K562 (cell line): ENCODE results near the gene SLC4A2. TPM values are rescaled to one million over a fixed set of nuclear protein-coding genes. Genes with fewer than 3 reads are reported as not detected.
A peak's percentile ranks its signal among the peaks of the same experiment; 100 is the strongest.

Source experiments
- BHLHE40 ChIP-seq: IDR thresholded peaks from 2 replicates; pipeline ENCODE4 v1.6.1; 2011; ENCODE audit warnings: low read length, improper control_type of control experiment
- DMBX1 ChIP-seq: fragments of 250-450 bp; sonication (Bioruptor Pico); IDR thresholded peaks from 2 replicates; pipeline ENCODE4 v1.8.0; 2022; ENCODE audit warnings: inconsistent platforms, mild to moderate bottlenecking, moderate library complexity, borderline replicate concordance
- HDAC3 ChIP-seq: fragments of 450-650 bp; IDR thresholded peaks from 2 replicates; pipeline ENCODE4 v1.6.1; 2018; ENCODE audit warnings: borderline replicate concordance, mild to moderate bottlenecking, moderate library complexity; ENCODE audit not compliant: partially characterized antibody
- JUN ChIP-seq, 2 experiments: sonication (generic) in 1 of 2; formaldehyde crosslinking in 1 of 2; IDR thresholded peaks; 2 replicates each; pipeline versions ENCODE4 v1.6.1 to v1.8.0; 2012 to 2022; ENCODE audit warnings: borderline replicate concordance in 2 of 2, mild to moderate bottlenecking in 2 of 2, improper control_type of control experiment in 1 of 2, low read depth in 1 of 2, low read length in 1 of 2, missing genetic modification reagents in 1 of 2
- KLF16 ChIP-seq: IDR thresholded peaks from 2 replicates; pipeline ENCODE4 v1.6.1; 2016; ENCODE audit warnings: antibody characterized with exemption
- MYC ChIP-seq, 2 experiments: fragments of 250-450 bp in 1 of 2; sonication (Bioruptor Pico) in 1 of 2; IDR thresholded peaks; 2 replicates each; pipeline versions ENCODE4 v1.5.1 to v1.6.1; 2012 to 2021; ENCODE audit warnings: low read depth in 2 of 2, borderline replicate concordance in 1 of 2, improper control_type of control experiment in 1 of 2, low read length in 1 of 2, mild to moderate bottlenecking in 1 of 2, moderate library complexity in 1 of 2
- RUNX1 ChIP-seq: sonication (generic); IDR thresholded peaks from 2 replicates; pipeline ENCODE4 v1.6.1; 2016; ENCODE audit warnings: antibody characterized with exemption, low read depth
- SRSF3 ChIP-seq: fragments of 200-400 bp; formaldehyde crosslinking; IDR thresholded peaks from 2 replicates; pipeline ENCODE4 v1.6.1; 2016; ENCODE audit warnings: mild to moderate bottlenecking, low read length, moderate library complexity; ENCODE audit not compliant: insufficient read depth
- TEAD1 ChIP-seq, 2 experiments: fragments of 450-650 bp in 1 of 2; sonication (generic) in 1 of 2; formaldehyde crosslinking; IDR thresholded peaks; 2 replicates each; pipeline versions ENCODE4 v1.4.0 to v1.8.0; 2020 to 2022; ENCODE audit warnings: mild to moderate bottlenecking in 2 of 2, missing genetic modification reagents in 1 of 2
- polyA plus RNA-seq, 8 experiments: library from polyadenylated mRNA; depleted of rRNA in 4 of 8; stranded (reverse) in 5 of 8; unstranded in 3 of 8; fragments of >200 nt; fragmentation: Nextera tagmentation in 2 of 8; fragmentation: Illumina TruSeq in 1 of 8; extraction: Ambion mirVana in 2 of 8; extraction: Trizol in 1 of 8; gene quantifications; 2 replicates each; pipeline versions ENCODE4 v1.2.1 to v1.2.3, GENCODE V29; 2011 to 2014; ENCODE audit warnings: inconsistent platforms in 1 of 8, missing spikeins in 1 of 8
- total RNA-seq, 7 experiments: library from RNA; depleted of rRNA in 6 of 7; stranded (reverse); fragments of >200 nt in 6 of 7; fragmentation: Illumina TruSeq in 2 of 7; extraction: Trizol in 2 of 7; gene quantifications; 2 replicates each; pipeline versions ENCODE4 v1.2.1 to v1.2.3, GENCODE V29; 2011 to 2021; ENCODE audit warnings: low replicate concordance in 1 of 7
- TF ChIP-seq, protein P1 (sequence below): sonication (generic); formaldehyde crosslinking; IDR thresholded peaks from 2 replicates; pipeline ENCODE4 v1.8.1; 2023; ENCODE audit warnings: mild to moderate bottlenecking, missing genetic modification reagents
- TF ChIP-seq, protein P2 (sequence below): sonication (generic); formaldehyde crosslinking; IDR thresholded peaks from 2 replicates; pipeline ENCODE4 v1.8.0; 2022; ENCODE audit warnings: mild to moderate bottlenecking, missing genetic modification reagents
- TF ChIP-seq, protein P3 (sequence below), 2 experiments: fragments of 450-650 bp in 1 of 2; sonication (generic) in 1 of 2; formaldehyde crosslinking in 1 of 2; IDR thresholded peaks; 2 replicates each; pipeline versions ENCODE4 v1.7.1 to v1.9.0; 2016 to 2022; ENCODE audit warnings: inconsistent platforms in 1 of 2, mild to moderate bottlenecking in 1 of 2, missing genetic modification reagents in 1 of 2

Gene SLC4A2
- total and polyA plus RNA-seq, 9 of the 15 experiments (the other 6 are each of a cell fraction or from before 2014, with no cell fraction given), result 11.4 to 375 (median 130) TPM

DNA sequence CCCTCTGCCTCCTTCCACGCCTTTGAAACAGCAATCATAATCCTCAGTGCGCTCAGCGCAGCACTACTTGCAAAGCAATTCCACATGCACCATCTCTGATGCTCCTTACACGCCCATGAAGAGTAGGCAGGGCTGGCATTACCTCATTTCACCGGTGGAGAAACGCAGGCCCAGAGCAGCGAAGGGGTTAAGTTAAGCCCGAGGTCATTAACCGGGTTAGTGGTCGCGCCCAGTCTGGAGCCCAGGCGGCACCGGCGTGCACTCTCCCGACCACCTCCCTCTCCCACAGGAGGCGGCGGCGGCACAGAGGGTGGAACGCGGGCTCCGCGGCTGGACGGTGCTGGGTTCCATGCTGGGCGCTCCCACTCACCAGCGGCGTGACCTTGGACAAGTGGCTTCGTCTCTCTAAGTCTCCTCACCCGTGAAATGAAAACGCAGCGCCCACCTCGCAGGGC is 20.7 kb downstream of the SLC4A2 start (continued):
- TF ChIP-seq JUN (IDR thresholded peaks at IDR 0.05; ENCODE audit: borderline replicate concordance, low read depth, low read length) (no peak), JUN (CRISPR knock-in tag; IDR thresholded peaks at IDR 0.05; ENCODE audit: borderline replicate concordance) (peak; percentile 83), TEAD1 (CRISPR knock-in tag; IDR thresholded peaks at IDR 0.05) (peak in 1 of 2 experiments; percentile 83; a peak in 1 of 4 replicates), SRSF3 (0 out of 2 replicates have a peak, but pooled peaks have one; percentile 74), MYC (IDR thresholded peaks at IDR 0.05; ENCODE audit: low read depth, low read length) (no peak), MYC (CRISPR knock-in tag; IDR thresholded peaks at IDR 0.05; ENCODE audit: borderline replicate concordance, low read depth) (peak; percentile 79; the same call in 1 of the 2 replicates), HDAC3 (no peak), DMBX1 (CRISPR knock-in tag) (0 out of 2 replicates have a peak, but pooled peaks have one; percentile 7), BHLHE40 (peak; percentile 4; the same call in 1 of the 2 replicates), RUNX1 (no peak), KLF16 (no peak)
- TF ChIP-seq, protein P1, sequence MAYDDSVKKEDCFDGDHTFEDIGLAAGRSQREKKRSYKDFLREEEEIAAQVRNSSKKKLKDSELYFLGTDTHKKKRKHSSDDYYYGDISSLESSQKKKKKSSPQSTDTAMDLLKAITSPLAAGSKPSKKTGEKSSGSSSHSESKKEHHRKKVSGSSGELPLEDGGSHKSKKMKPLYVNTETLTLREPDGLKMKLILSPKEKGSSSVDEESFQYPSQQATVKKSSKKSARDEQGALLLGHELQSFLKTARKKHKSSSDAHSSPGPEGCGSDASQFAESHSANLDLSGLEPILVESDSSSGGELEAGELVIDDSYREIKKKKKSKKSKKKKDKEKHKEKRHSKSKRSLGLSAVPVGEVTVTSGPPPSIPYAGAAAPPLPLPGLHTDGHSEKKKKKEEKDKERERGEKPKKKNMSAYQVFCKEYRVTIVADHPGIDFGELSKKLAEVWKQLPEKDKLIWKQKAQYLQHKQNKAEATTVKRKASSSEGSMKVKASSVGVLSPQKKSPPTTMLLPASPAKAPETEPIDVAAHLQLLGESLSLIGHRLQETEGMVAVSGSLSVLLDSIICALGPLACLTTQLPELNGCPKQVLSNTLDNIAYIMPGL (CRISPR knock-in tag), result no peak; the same call in 1 of the 2 replicates
- TF ChIP-seq, protein P2, sequence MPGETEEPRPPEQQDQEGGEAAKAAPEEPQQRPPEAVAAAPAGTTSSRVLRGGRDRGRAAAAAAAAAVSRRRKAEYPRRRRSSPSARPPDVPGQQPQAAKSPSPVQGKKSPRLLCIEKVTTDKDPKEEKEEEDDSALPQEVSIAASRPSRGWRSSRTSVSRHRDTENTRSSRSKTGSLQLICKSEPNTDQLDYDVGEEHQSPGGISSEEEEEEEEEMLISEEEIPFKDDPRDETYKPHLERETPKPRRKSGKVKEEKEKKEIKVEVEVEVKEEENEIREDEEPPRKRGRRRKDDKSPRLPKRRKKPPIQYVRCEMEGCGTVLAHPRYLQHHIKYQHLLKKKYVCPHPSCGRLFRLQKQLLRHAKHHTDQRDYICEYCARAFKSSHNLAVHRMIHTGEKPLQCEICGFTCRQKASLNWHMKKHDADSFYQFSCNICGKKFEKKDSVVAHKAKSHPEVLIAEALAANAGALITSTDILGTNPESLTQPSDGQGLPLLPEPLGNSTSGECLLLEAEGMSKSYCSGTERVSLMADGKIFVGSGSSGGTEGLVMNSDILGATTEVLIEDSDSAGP, result no peak
- TF ChIP-seq, protein P3, sequence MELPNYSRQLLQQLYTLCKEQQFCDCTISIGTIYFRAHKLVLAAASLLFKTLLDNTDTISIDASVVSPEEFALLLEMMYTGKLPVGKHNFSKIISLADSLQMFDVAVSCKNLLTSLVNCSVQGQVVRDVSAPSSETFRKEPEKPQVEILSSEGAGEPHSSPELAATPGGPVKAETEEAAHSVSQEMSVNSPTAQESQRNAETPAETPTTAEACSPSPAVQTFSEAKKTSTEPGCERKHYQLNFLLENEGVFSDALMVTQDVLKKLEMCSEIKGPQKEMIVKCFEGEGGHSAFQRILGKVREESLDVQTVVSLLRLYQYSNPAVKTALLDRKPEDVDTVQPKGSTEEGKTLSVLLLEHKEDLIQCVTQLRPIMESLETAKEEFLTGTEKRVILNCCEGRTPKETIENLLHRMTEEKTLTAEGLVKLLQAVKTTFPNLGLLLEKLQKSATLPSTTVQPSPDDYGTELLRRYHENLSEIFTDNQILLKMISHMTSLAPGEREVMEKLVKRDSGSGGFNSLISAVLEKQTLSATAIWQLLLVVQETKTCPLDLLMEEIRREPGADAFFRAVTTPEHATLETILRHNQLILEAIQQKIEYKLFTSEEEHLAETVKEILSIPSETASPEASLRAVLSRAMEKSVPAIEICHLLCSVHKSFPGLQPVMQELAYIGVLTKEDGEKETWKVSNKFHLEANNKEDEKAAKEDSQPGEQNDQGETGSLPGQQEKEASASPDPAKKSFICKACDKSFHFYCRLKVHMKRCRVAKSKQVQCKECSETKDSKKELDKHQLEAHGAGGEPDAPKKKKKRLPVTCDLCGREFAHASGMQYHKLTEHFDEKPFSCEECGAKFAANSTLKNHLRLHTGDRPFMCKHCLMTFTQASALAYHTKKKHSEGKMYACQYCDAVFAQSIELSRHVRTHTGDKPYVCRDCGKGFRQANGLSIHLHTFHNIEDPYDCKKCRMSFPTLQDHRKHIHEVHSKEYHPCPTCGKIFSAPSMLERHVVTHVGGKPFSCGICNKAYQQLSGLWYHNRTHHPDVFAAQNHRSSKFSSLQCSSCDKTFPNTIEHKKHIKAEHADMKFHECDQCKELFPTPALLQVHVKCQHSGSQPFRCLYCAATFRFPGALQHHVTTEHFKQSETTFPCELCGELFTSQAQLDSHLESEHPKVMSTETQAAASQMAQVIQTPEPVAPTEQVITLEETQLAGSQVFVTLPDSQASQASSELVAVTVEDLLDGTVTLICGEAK (IDR thresholded peaks at IDR 0.05), result 0 out of 2 replicates have a peak, but pooled peaks have one; percentile 42
- TF ChIP-seq, protein P3 (CRISPR knock-in tag; IDR thresholded peaks at IDR 0.05), result no peak
